ENCODE results near the gene ANGPTL2. TPM values are rescaled to one million over a fixed set of nuclear protein-coding genes. Genes with fewer than 3 reads are reported as not detected.

ANGPTL2 gene
- total RNA-seq, 1 experiment from 2014 or later = 0.20 TPM

DNA sequence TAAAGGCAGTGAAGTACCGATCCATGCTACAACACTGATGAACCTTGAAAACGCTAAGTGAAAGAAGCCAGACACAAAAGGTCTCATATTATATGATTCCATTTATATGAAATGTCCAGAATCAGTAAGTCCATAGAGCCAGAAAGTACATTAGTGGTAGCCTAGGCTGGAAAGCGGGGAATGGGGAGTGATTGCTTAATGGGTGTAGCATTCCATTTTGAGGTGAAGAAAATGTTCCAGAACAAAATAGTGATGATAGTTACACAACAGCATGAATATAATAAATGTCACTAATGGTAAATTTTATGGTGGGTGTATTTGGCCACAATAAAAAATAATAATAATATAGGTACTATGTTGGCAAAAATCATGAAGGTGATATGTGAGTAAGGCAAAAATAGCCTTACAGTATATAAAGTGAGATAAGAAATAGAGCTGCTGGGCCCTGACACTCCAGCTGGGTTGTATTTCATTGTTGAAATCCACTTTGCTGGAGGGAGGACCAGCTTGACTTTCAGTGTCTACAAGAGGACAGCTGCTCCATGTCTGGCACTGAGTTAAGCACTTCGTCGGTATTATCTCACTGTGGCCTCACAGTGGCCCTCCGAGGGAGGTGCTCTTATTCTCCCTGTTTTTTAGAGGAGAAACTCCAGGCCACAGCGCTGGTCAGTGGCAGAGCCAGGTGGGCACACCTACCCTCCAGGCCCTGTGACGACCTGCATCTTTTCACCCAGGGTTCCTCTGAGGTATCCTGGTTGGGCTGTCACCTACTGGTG, 22.4 kb upstream of the ANGPTL2 start:
- POLR2A ChIA-PET = no interaction called here
- Histone ChIP-seq H3K79me2 (ENCODE audit: insufficient read depth, low read length) (no peaks in the 10 kb centered on the region), H4K20me1 (ENCODE audit: insufficient read depth) (no peaks in the 10 kb centered on the region), H3K9me2 (ENCODE audit: insufficient read depth) (no peaks in the 10 kb centered on the region), H3K4me2 (ENCODE audit: low read length) (no peak overlapping the region), H3K27ac (ENCODE audit: low read depth, low read length) (no peak overlapping the region), H3K4me1 (ENCODE audit: control insufficient read depth in 1 of 2, insufficient read depth in 2 of 2, low read length in 2 of 2) (no peaks in the 10 kb centered on the region), H3K9me3 (ENCODE audit: control insufficient read depth in 1 of 2, insufficient read depth in 1 of 2, low read depth in 1 of 2, low read length in 2 of 2) (no peaks in the 10 kb centered on the region), H3K9ac (ENCODE audit: low read length) (no peak overlapping the region), H2AFZ (ENCODE audit: low read depth, low read length, poor library complexity, severe bottlenecking) (no peak overlapping the region), H3K27me3 (ENCODE audit: insufficient read depth, low read length) (no peaks in the 10 kb centered on the region; the same call in 1 of the 2 replicates), H3K4me3 (replicated peaks in 1 of 2; ENCODE audit: low read depth in 1 of 2, low read length in 2 of 2) (no peak overlapping the region), H3K36me3 (ENCODE audit: control insufficient read depth in 1 of 2, insufficient read depth in 2 of 2, low read length in 2 of 2) (no peaks in the 10 kb centered on the region)
- RAD21 ChIA-PET (ENCODE audit: low non-redundant PET in 1 of 2, low total read pairs in 2 of 2, uncharacterized antibody in 2 of 2, unreplicated experiment in 2 of 2) = no interaction called here
- intact Hi-C loops (cut with micrococcal nuclease) = no loop called here
- TF ChIP-seq, protein P1, sequence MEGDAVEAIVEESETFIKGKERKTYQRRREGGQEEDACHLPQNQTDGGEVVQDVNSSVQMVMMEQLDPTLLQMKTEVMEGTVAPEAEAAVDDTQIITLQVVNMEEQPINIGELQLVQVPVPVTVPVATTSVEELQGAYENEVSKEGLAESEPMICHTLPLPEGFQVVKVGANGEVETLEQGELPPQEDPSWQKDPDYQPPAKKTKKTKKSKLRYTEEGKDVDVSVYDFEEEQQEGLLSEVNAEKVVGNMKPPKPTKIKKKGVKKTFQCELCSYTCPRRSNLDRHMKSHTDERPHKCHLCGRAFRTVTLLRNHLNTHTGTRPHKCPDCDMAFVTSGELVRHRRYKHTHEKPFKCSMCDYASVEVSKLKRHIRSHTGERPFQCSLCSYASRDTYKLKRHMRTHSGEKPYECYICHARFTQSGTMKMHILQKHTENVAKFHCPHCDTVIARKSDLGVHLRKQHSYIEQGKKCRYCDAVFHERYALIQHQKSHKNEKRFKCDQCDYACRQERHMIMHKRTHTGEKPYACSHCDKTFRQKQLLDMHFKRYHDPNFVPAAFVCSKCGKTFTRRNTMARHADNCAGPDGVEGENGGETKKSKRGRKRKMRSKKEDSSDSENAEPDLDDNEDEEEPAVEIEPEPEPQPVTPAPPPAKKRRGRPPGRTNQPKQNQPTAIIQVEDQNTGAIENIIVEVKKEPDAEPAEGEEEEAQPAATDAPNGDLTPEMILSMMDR (IDR thresholded peaks at IDR 0.05 in 2 of 3, conservative IDR thresholded peaks at IDR 0.05 in 1 of 3; ENCODE audit: borderline replicate concordance in 1 of 3, insufficient read depth in 1 of 3, low read depth in 2 of 3, low read length in 2 of 3) = 0 out of 6 replicates have a peak, but pooled peaks of 1 of the 3 experiments have one; percentile 7
- TF ChIP-seq, protein P2, sequence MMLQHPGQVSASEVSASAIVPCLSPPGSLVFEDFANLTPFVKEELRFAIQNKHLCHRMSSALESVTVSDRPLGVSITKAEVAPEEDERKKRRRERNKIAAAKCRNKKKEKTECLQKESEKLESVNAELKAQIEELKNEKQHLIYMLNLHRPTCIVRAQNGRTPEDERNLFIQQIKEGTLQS (IDR thresholded peaks at IDR 0.05) = no peak
- DNase-seq (ENCODE audit: low read depth, low spot score) = no peak
- ATAC-seq = peak; percentile 63
- BruUV-seq (replicated peaks) = no TSS peak
- CTCF ChIA-PET = no interaction called here

DNA sequence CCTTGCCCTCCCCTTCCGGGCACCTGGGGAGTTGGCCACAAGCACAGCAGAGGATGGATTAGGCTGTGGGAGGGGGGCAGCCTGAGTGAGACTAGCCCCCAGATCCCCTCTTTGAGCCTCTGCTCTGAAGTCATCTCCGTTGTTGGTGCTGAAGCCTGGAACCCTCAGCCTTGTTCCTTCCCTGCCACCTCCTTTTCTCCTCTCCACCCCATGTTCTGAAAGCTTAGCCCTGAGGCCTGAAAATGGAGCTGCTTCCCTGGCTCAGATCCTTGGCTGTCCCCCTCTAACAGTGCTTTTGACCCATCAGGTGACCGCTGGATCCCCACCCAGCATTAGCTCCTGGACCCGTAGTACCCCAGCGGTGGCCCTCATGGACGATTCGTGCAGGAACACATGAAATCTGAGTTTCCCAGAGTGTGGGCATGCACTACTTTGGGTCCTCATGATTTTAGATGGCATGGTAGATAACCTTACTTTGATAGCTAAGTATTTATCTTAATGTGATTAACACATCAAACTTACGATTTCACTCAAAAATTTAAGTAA, 21.6 kb upstream of the ANGPTL2 start:
- ChIA-PET RAD21 (ENCODE audit: low non-redundant PET in 1 of 2, low total read pairs in 2 of 2, uncharacterized antibody in 2 of 2, unreplicated experiment in 2 of 2) (no interaction called here), POLR2A (no interaction called here), CTCF (no interaction called here)
- Histone ChIP-seq H3K9ac (ENCODE audit: low read length) (no peak overlapping the region), H3K4me2 (ENCODE audit: low read length) (no peak overlapping the region), H3K27ac (ENCODE audit: low read depth, low read length) (no peak overlapping the region), H3K4me3 (replicated peaks in 1 of 2; ENCODE audit: low read depth in 1 of 2, low read length in 2 of 2) (no peak overlapping the region), H3K79me2 (ENCODE audit: insufficient read depth, low read length) (no peaks in the 10 kb centered on the region), H3K4me1 (ENCODE audit: control insufficient read depth in 1 of 2, insufficient read depth in 2 of 2, low read length in 2 of 2) (no peaks in the 10 kb centered on the region), H3K27me3 (ENCODE audit: insufficient read depth, low read length) (no peaks in the 10 kb centered on the region; the same call in 1 of the 2 replicates), H3K36me3 (ENCODE audit: control insufficient read depth in 1 of 2, insufficient read depth in 2 of 2, low read length in 2 of 2) (no peaks in the 10 kb centered on the region), H3K9me2 (ENCODE audit: insufficient read depth) (no peaks in the 10 kb centered on the region), H3K9me3 (ENCODE audit: control insufficient read depth in 1 of 2, insufficient read depth in 1 of 2, low read depth in 1 of 2, low read length in 2 of 2) (no peaks in the 10 kb centered on the region), H2AFZ (ENCODE audit: low read depth, low read length, poor library complexity, severe bottlenecking) (no peak overlapping the region), H4K20me1 (ENCODE audit: insufficient read depth) (no peaks in the 10 kb centered on the region)
- ATAC-seq (no peak), DNase-seq (ENCODE audit: low read depth, low spot score) (no peak)
- intact Hi-C loops (cut with micrococcal nuclease) = no loop called here
- no TSS peak for BruUV-seq (replicated peaks)
- TF ChIP-seq YY1 (IDR thresholded peaks at IDR 0.05; ENCODE audit: extremely low read depth, insufficient replicate concordance, low read depth, low read length) = no peak
- no peak for TF ChIP-seq POLR2AphosphoS5 (IDR thresholded peaks at IDR 0.05; ENCODE audit: low read depth, low read length)
- TF ChIP-seq SRF (IDR thresholded peaks at IDR 0.05; ENCODE audit: low read depth) = no peak
- TF ChIP-seq SP1 (IDR thresholded peaks at IDR 0.05; ENCODE audit: low read depth) = no peak
- TF ChIP-seq TCF7L2 (IDR thresholded peaks at IDR 0.05; ENCODE audit: borderline replicate concordance, extremely low read depth, insufficient read depth, insufficient read length) = no peak
- TF ChIP-seq, protein P2 (IDR thresholded peaks at IDR 0.05) = no peak
- no peak for TF ChIP-seq EZH2 (IDR thresholded peaks at IDR 0.05)
- no peak for TF ChIP-seq CEBPB (IDR thresholded peaks at IDR 0.05; ENCODE audit: low read depth)
- no peak for TF ChIP-seq FOSL1 (IDR thresholded peaks at IDR 0.05; ENCODE audit: low read depth)
- no peak for TF ChIP-seq ELF1 (IDR thresholded peaks at IDR 0.05; ENCODE audit: borderline replicate concordance, low read depth)
- TF ChIP-seq, protein P3, sequence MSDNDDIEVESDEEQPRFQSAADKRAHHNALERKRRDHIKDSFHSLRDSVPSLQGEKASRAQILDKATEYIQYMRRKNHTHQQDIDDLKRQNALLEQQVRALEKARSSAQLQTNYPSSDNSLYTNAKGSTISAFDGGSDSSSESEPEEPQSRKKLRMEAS (IDR thresholded peaks at IDR 0.05) = no peak
- TF ChIP-seq SIN3A (IDR thresholded peaks at IDR 0.05; ENCODE audit: low read depth) = no peak
- TF ChIP-seq, protein P1 (IDR thresholded peaks at IDR 0.05 in 2 of 3, conservative IDR thresholded peaks at IDR 0.05 in 1 of 3; ENCODE audit: borderline replicate concordance in 1 of 3, insufficient read depth in 1 of 3, low read depth in 2 of 3, low read length in 2 of 3) = no peak

All from HCT116 (cell line).